ENCODE results near the gene MED13. TPM values are rescaled to one million over a fixed set of nuclear protein-coding genes. Genes with fewer than 3 reads are reported as not detected.

The MED13 gene
- total RNA-seq, 1 donor from 2014 or later, result 54.8 TPM

- TF ChIP-seq CTCF (conservative IDR thresholded peaks at IDR 0.05), result no peak
- no peak for DNase-seq (ENCODE audit: low read depth, low spot score)
- no peaks in the 10 kb centered on the region for H3K9me3 Mint-ChIP-seq
- no peak overlapping the region for H3K27ac Mint-ChIP-seq (ENCODE audit: unreplicated experiment)
- H3K27me3 Mint-ChIP-seq (ENCODE audit: low read depth), result no peaks in the 10 kb centered on the region
- no peaks in the 10 kb centered on the region for H3K4me1 Mint-ChIP-seq
- peaks cover 3% of the 10 kb centered on the region for H3K36me3 Mint-ChIP-seq (ENCODE audit: low read depth)
- H3K4me3 Mint-ChIP-seq, result no peak overlapping the region
These were observed 21.9 kb downstream of the MED13 start for GRCh38 chr17:62043140-62043539.

- Mint-ChIP-seq H3K4me1 (no peaks in the 10 kb centered on the region), H3K27me3 (ENCODE audit: low read depth) (no peaks in the 10 kb centered on the region), H3K27ac (ENCODE audit: unreplicated experiment) (no peak overlapping the region), H3K9me3 (no peaks in the 10 kb centered on the region), H3K4me3 (no peak overlapping the region), H3K36me3 (ENCODE audit: low read depth) (peaks cover 2% of the 10 kb centered on the region)
- TF ChIP-seq CTCF (conservative IDR thresholded peaks at IDR 0.05), result no peak
- DNase-seq (ENCODE audit: low read depth, low spot score), result no peak
These were observed 26.8 kb downstream of the MED13 start for GRCh38 chr17:62038248-62038647.

GRCh38 chr17:62033317-62033716 lies 31.8 kb downstream of the MED13 start:
- peaks cover 13% of the 10 kb centered on the region for H3K36me3 Mint-ChIP-seq (ENCODE audit: low read depth)
- H3K27me3 Mint-ChIP-seq (ENCODE audit: low read depth), result no peaks in the 10 kb centered on the region
- H3K27ac Mint-ChIP-seq (ENCODE audit: unreplicated experiment), result no peak overlapping the region
- no peak for DNase-seq (ENCODE audit: low read depth, low spot score)
- no peak for TF ChIP-seq CTCF (conservative IDR thresholded peaks at IDR 0.05)
- no peak overlapping the region for H3K4me3 Mint-ChIP-seq
- H3K9me3 Mint-ChIP-seq, result no peaks in the 10 kb centered on the region
- peaks cover 6% of the 10 kb centered on the region for H3K4me1 Mint-ChIP-seq

GRCh38 chr17:62032480-62032879 lies 32.6 kb downstream of the MED13 start:
- no peaks in the 10 kb centered on the region for H3K27me3 Mint-ChIP-seq (ENCODE audit: low read depth)
- no peaks in the 10 kb centered on the region for H3K9me3 Mint-ChIP-seq
- H3K36me3 Mint-ChIP-seq (ENCODE audit: low read depth), result peaks cover 20% of the 10 kb centered on the region
- TF ChIP-seq CTCF (conservative IDR thresholded peaks at IDR 0.05), result no peak
- no peak overlapping the region for H3K4me3 Mint-ChIP-seq
- H3K27ac Mint-ChIP-seq (ENCODE audit: unreplicated experiment), result no peak overlapping the region
- H3K4me1 Mint-ChIP-seq, result peaks cover 6% of the 10 kb centered on the region
- DNase-seq (ENCODE audit: low read depth, low spot score), result no peak

- Mint-ChIP-seq H3K9me3 (no peaks in the 10 kb centered on the region), H3K27ac (ENCODE audit: unreplicated experiment) (peak overlapping the region; percentile 46), H3K4me1 (peaks cover 20% of the 10 kb centered on the region), H3K36me3 (ENCODE audit: low read depth) (peaks cover 26% of the 10 kb centered on the region), H3K27me3 (ENCODE audit: low read depth) (no peaks in the 10 kb centered on the region), H3K4me3 (no peak overlapping the region)
- no peak for TF ChIP-seq CTCF (conservative IDR thresholded peaks at IDR 0.05)
- no peak for DNase-seq (ENCODE audit: low read depth, low spot score)
These were observed 34.8 kb downstream of the MED13 start for GRCh38 chr17:62030264-62030663.

- Mint-ChIP-seq H3K4me3 (no peak overlapping the region), H3K4me1 (peaks cover 14% of the 10 kb centered on the region), H3K36me3 (ENCODE audit: low read depth) (peaks cover 39% of the 10 kb centered on the region), H3K27me3 (ENCODE audit: low read depth) (no peaks in the 10 kb centered on the region), H3K9me3 (peaks cover 3% of the 10 kb centered on the region), H3K27ac (ENCODE audit: unreplicated experiment) (no peak overlapping the region)
- no peak for DNase-seq (ENCODE audit: low read depth, low spot score)
- no peak for TF ChIP-seq CTCF (conservative IDR thresholded peaks at IDR 0.05)
These were observed 40.2 kb downstream of the MED13 start for GRCh38 chr17:62024866-62025265.

Data from neural crest cell (in vitro differentiated cells).